HepG2 (cell line): Measurements from ENCODE around the gene NT5C. TPM values are rescaled to one million over a fixed set of nuclear protein-coding genes. Genes with fewer than 3 reads are reported as not detected.

Source experiments
- FOXM1 ChIP-seq: sonication (generic); formaldehyde crosslinking; IDR thresholded peaks from 2 replicates; pipeline ENCODE4 v1.5.0; 2020; ENCODE audit warnings: missing genetic modification reagents
- IKZF4 ChIP-seq: sonication (generic); formaldehyde crosslinking; IDR thresholded peaks from 2 replicates; pipeline ENCODE4 v1.5.1; 2020; ENCODE audit warnings: borderline replicate concordance, mild to moderate bottlenecking, low read depth, missing genetic modification reagents; ENCODE audit errors: not compliant biosample characterization
- IRF2 ChIP-seq: IDR thresholded peaks from 2 replicates; pipeline ENCODE4 v1.6.1; 2018; ENCODE audit warnings: missing genetic modification reagents, missing compliant biosample characterization
- REPIN1 ChIP-seq: sonication (generic); formaldehyde crosslinking; IDR thresholded peaks from 2 replicates; pipeline ENCODE4 v1.8.0; 2022; ENCODE audit warnings: missing genetic modification reagents, low read depth, mild to moderate bottlenecking, borderline replicate concordance
- SAP130 ChIP-seq: IDR thresholded peaks from 2 replicates; pipeline ENCODE4 v1.6.1; 2016; ENCODE audit warnings: low read depth
- SMC3 ChIP-seq: IDR thresholded peaks from 2 replicates; pipeline ENCODE4 v1.6.1; 2011; ENCODE audit warnings: low read length, improper control_type of control experiment
- TAF1 ChIP-seq: sonication (generic); formaldehyde crosslinking; IDR thresholded peaks from 2 replicates; pipeline ENCODE4 v1.4.0; 2020; ENCODE audit warnings: missing genetic modification reagents
- TFDP2 ChIP-seq: sonication (generic); formaldehyde crosslinking; IDR thresholded peaks from 2 replicates; pipeline ENCODE4 v1.4.0; 2020; ENCODE audit warnings: missing genetic modification reagents
- TIGD3 ChIP-seq: sonication (generic); formaldehyde crosslinking; IDR thresholded peaks from 2 replicates; pipeline ENCODE4 v1.5.1; 2020; ENCODE audit warnings: mild to moderate bottlenecking, missing genetic modification reagents, borderline replicate concordance
- TP53 ChIP-seq: sonication (generic); formaldehyde crosslinking; conservative IDR thresholded peaks from 2 replicates; pipeline ENCODE4 v1.4.0; 2020; ENCODE audit warnings: missing genetic modification reagents
- ZBTB25 ChIP-seq: IDR thresholded peaks from 2 replicates; pipeline ENCODE4 v1.6.1; 2018; ENCODE audit warnings: missing genetic modification reagents
- ZBTB33 ChIP-seq: sonication (generic); formaldehyde crosslinking; IDR thresholded peaks from 2 replicates; pipeline ENCODE4 v1.4.0; 2020; ENCODE audit warnings: missing genetic modification reagents
- ZFP37 ChIP-seq: sonication (generic); formaldehyde crosslinking; IDR thresholded peaks from 2 replicates; pipeline ENCODE4 v1.4.0; 2020; ENCODE audit warnings: missing genetic modification reagents, borderline replicate concordance
- ZNF230 ChIP-seq: sonication (generic); formaldehyde crosslinking; IDR thresholded peaks from 2 replicates; pipeline ENCODE4 v1.4.0; 2020; ENCODE audit warnings: mild to moderate bottlenecking, missing genetic modification reagents
- ZNF256 ChIP-seq: sonication (generic); formaldehyde crosslinking; conservative IDR thresholded peaks from 2 replicates; pipeline ENCODE4 v1.4.0; 2020; ENCODE audit warnings: missing genetic modification reagents
- ZNF558 ChIP-seq: sonication (generic); formaldehyde crosslinking; IDR thresholded peaks from 2 replicates; pipeline ENCODE4 v1.9.0; 2022; ENCODE audit warnings: mild to moderate bottlenecking, missing genetic modification reagents, borderline replicate concordance
- ZNF792 ChIP-seq: IDR thresholded peaks from 2 replicates; pipeline ENCODE4 v1.6.1; 2016
- ZNF891 ChIP-seq: sonication (generic); formaldehyde crosslinking; IDR thresholded peaks from 2 replicates; pipeline ENCODE4 v1.5.0; 2020; ENCODE audit warnings: mild to moderate bottlenecking, missing genetic modification reagents
- polyA plus RNA-seq, 8 experiments: library from polyadenylated mRNA; depleted of rRNA in 3 of 8; stranded (reverse) in 7 of 8; unstranded in 1 of 8; fragments of >200 nt; fragmentation: Illumina TruSeq in 4 of 8; extraction: Trizol in 4 of 8; gene quantifications; 2 replicates each; pipeline versions ENCODE4 v1.2.1 to v1.2.3, GENCODE V29; 2011 to 2016; ENCODE audit warnings: low read depth in 4 of 8, missing spikeins in 1 of 8, mixed read lengths in 1 of 8; ENCODE audit not compliant: insufficient read depth in 1 of 8
- total RNA-seq, 5 experiments: library from RNA; depleted of rRNA; stranded (reverse); fragments of >200 nt; fragmentation: Illumina TruSeq; extraction: Trizol; gene quantifications; 2 replicates each; pipeline ENCODE4 v1.2.3, GENCODE V29; 2016; ENCODE audit warnings: low read depth in 1 of 5
- TF ChIP-seq, protein P1 (sequence below): sonication (generic); formaldehyde crosslinking; IDR thresholded peaks from 2 replicates; pipeline ENCODE4 v1.4.0; 2020; ENCODE audit warnings: missing genetic modification reagents
- TF ChIP-seq, protein P2 (sequence below): sonication (generic); formaldehyde crosslinking; IDR thresholded peaks from 2 replicates; pipeline ENCODE4 v1.4.0; 2020; ENCODE audit warnings: missing genetic modification reagents

NT5C gene
- total and polyA plus RNA-seq, 2 of the 13 experiments (the other 11 are each of a cell fraction or from before 2014, with no cell fraction given): 42.8 to 48.6 TPM

GRCh38 chr17:75130632-75131277 lies 787 bp downstream of the NT5C start (continued):
- TF ChIP-seq, protein P1, sequence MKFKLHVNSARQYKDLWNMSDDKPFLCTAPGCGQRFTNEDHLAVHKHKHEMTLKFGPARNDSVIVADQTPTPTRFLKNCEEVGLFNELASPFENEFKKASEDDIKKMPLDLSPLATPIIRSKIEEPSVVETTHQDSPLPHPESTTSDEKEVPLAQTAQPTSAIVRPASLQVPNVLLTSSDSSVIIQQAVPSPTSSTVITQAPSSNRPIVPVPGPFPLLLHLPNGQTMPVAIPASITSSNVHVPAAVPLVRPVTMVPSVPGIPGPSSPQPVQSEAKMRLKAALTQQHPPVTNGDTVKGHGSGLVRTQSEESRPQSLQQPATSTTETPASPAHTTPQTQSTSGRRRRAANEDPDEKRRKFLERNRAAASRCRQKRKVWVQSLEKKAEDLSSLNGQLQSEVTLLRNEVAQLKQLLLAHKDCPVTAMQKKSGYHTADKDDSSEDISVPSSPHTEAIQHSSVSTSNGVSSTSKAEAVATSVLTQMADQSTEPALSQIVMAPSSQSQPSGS: no peak
- TF ChIP-seq ZBTB25 (no peak), ZNF891 (peak; percentile 43; the same call in 1 of the 2 replicates), ZNF558 (0 out of 2 replicates have a peak, but pooled peaks have one; percentile 14), ZBTB33 (CRISPR knock-in tag) (peak; percentile 3; the same call in 1 of the 2 replicates), SAP130 (CRISPR knock-in tag) (peak; percentile 64), ZNF256 (CRISPR knock-in tag) (0 out of 2 replicates have a peak, but pooled peaks have one; percentile 24), TIGD3 (CRISPR knock-in tag) (0 out of 2 replicates have a peak, but pooled peaks have one; percentile 30), REPIN1 (CRISPR knock-in tag) (no peak), ZNF230 (peak; percentile 28; the same call in 1 of the 2 replicates), IRF2 (CRISPR knock-in tag) (peak; percentile 20; the same call in 1 of the 2 replicates), ZNF792 (peak; percentile 38; the same call in 1 of the 2 replicates), SMC3 (peak; percentile 60; the same call in 1 of the 2 replicates), FOXM1 (0 out of 2 replicates have a peak, but pooled peaks have one; percentile 47), TFDP2 (peak; percentile 41; the same call in 1 of the 2 replicates), TP53 (CRISPR knock-in tag) (0 out of 2 replicates have a peak, but pooled peaks have one; percentile 76), TAF1 (CRISPR knock-in tag) (no peak), IKZF4 (CRISPR knock-in tag) (peak; percentile 73), ZFP37 (CRISPR knock-in tag) (peak; percentile 51; the same call in 1 of the 2 replicates)
- TF ChIP-seq, protein P2, sequence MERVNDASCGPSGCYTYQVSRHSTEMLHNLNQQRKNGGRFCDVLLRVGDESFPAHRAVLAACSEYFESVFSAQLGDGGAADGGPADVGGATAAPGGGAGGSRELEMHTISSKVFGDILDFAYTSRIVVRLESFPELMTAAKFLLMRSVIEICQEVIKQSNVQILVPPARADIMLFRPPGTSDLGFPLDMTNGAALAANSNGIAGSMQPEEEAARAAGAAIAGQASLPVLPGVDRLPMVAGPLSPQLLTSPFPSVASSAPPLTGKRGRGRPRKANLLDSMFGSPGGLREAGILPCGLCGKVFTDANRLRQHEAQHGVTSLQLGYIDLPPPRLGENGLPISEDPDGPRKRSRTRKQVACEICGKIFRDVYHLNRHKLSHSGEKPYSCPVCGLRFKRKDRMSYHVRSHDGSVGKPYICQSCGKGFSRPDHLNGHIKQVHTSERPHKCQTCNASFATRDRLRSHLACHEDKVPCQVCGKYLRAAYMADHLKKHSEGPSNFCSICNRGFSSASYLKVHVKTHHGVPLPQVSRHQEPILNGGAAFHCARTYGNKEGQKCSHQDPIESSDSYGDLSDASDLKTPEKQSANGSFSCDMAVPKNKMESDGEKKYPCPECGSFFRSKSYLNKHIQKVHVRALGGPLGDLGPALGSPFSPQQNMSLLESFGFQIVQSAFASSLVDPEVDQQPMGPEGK (CRISPR knock-in tag): peak; percentile 57
